ENCODE measurements around the gene TCF23.
"Not testable (repeated sequence)": the region's sequence is repeated elsewhere in the genome, so short reads cannot be mapped to it uniquely, and the experiment has no call there.

The TCF23 gene

GRCh38 chr2:27191070-27191829 is 42.4 kb downstream of the TCF23 start:
- DNase-seq = peak; percentile 69

GRCh38 chr2:27194538-27195354 is 45.9 kb downstream of the TCF23 start:
- DNase-seq = no peak

- not testable (repeated sequence) for DNase-seq
These were observed 47.0 kb downstream of the TCF23 start for GRCh38 chr2:27195799-27196198.

- DNase-seq = not testable (repeated sequence)
These were observed 49.3 kb downstream of the TCF23 start for GRCh38 chr2:27198068-27198467.

GRCh38 chr2:27198627-27199026 is 49.8 kb downstream of the TCF23 start:
- no peak for DNase-seq

GRCh38 chr2:27199241-27199640 is 50.4 kb downstream of the TCF23 start:
- DNase-seq = no peak

- DNase-seq = no peak
These were observed 52.9 kb downstream of the TCF23 start for GRCh38 chr2:27201675-27202074.

GRCh38 chr2:27202854-27203253 is 54.0 kb downstream of the TCF23 start:
- no peak for DNase-seq

GRCh38 chr2:27203741-27204140 is 54.9 kb downstream of the TCF23 start:
- DNase-seq = no peak

- no peak for DNase-seq
These were observed 55.8 kb downstream of the TCF23 start for GRCh38 chr2:27204566-27204965.

GRCh38 chr2:27205206-27205605 is 56.4 kb downstream of the TCF23 start:
- no peak for DNase-seq

GRCh38 chr2:27206346-27206745 is 57.5 kb downstream of the TCF23 start:
- DNase-seq = no peak
